Superior temporal gyrus (tissue), 1 donor: ENCODE measurements around the gene C5orf24.
A peak's percentile ranks its signal among the peaks of the same experiment; 100 is the strongest.
"Not testable (repeated sequence)": the region's sequence is repeated elsewhere in the genome, so short reads cannot be mapped to it uniquely, and the experiment has no call there.

Experiments used
- DNase-seq: peaks from one replicate; pipeline ENCODE4 v3.0.0-alpha.2; 2016; ENCODE audit errors: extremely low spot score

Gene C5orf24

DNA sequence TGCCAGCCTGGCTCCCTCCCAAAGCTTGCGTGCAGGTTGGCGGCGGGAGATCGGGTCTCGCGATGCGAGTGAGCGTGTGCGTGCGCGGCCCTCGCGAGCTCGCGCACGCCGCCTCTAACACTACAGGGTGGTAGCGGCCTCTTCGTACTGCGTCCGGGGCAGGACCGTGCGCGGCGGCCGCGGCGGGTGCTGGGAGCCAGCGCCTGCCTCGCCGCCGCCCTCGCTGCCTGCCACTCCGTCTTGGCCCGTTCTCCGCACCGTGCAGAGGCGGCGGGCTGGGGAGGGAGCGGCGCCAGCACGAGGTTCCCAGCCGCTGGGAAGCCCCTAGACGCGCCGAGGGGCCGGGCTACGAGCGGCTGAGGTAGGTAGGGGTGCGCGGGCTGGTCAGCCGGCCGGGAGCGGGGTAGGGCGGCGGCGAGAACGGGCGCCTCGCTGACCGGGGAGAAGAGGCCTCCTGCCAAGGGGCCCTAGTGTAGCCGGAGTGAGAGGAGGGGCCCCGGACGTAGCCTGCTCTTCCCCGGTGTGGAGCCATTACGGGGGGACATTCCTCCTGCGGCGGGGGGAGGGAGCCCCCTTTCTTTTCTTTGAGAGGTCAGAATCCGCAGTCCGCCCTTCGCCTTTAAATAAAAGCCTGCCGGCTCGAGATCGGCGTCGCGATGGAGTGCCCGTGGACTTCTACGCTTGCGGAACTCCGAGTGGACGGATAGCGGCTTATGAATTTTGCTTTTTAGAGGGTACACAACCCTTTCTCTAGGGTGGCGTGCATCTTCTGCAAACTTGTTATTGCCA, at the start of gene C5orf24:
Gene C5orf24, plus strand, starts transcription at position 117 of the 789 bp plus-strand sequence. CDS start 8,933 bp downstream, outside the sequence.
- peak; percentile 97 for DNase-seq

DNA sequence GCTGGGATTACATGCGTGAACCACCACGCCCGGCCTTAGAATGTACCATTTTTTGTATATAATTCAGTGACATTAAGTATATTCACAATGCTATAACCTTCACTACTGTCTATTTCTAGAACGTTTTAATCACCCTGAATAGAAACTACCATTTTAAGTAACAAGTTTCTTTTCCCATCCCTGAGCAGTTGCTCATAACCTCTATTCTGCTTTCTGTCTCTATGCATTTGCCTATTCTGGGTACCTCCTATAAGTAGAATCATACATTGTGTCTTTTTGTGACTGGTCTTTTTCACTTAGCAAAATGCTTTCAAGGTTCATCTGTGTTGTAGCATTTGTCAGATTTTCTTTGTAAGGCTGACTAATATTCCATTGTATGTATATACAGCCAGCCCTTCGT, 47.3 kb upstream of the C5orf24 start:
- no peak for DNase-seq

DNA sequence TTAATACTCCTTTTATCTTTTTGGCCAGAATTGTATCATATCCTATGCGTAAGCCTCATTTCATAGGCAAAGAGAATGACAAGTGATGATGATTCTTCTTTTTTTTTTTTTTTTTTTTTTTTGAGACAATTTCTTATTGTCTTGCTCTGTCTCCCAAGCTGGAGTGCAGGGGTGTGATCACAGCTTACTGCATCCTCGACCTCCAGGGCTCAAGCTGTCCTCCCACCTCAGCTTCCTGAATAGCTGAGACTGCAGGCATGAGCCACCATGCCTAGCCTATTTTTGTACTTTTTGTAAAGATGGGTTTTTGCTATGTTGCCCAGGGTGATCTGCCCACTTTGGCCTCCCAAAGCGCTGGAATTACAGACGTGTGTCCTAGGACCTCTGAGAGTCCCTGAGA, 41.9 kb upstream of the C5orf24 start:
- DNase-seq, result no peak

DNA sequence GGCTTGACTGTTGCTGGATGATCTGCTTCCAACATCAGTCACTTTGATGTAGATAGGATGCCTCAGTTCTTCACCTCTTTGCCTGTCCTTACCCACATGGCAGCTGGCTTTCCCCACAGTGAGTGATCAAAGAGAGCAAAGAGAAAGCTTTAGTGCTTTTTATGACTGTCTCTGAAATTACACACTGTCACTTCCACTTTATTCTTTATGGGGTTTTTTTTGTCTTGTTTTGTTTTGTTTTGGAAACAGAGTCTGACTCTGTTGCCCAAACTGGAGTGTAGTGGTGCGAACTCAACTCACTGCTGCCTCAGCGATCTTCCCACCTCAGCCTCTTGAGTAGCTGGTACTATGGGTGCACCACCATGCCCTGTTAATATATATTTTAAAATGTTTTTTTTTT, 32.4 kb upstream of the C5orf24 start:
- DNase-seq, result no peak

DNA sequence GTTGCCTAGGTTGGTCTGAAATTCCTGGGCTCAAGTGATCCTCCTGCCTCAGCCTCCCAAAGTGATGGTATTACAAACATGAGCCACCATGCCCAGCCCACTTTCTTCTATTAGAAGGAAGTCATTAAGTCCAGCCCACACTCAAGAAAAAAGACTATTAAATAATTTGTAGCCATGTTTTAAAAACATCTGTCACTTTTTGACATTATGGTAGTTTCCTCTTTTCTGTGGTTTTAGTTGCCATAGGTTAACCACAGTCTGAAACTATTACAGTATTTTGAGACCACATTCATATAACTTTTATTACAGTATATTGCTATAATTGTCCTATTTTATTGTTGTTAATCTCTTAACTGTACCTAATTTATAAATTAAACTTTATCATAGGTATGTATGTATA, 31.9 kb upstream of the C5orf24 start:
- DNase-seq, result no peak

DNA sequence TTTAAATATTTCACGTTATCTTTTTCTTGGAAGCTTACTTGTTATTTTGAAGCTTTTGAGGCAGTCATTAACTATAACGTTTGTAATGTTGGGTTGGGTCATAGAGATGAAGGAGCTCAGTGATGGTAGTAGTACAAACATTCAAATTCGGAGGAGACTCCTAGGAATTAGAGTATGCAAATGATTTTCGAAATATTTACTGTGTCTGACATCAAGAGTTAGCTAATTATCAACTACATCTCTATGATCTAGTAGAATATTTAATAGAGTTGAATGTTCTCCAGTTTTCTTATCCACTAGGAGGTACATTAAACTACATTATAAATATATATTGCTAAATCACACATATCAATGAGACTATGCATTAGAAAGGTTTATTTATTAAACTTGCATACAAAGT, 28.8 kb upstream of the C5orf24 start:
- no peak for DNase-seq

DNA sequence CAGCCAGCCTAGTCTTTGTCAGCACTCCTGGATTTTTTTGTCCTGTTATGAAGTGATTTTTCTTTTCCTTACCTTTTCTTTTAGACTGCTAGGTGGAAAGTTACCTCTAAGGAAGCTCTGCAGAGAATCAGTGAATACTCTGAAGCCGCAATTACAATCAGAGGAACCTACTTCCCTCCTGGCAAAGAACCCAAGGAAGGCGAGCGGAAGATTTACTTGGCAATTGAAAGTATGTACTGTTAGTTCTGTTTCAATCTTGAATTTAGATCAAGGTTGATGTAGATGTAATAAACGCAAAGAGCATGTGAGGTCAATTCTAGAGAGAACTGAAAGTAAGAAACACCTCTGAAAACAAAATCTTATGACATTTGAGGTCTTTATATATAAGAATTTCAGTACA, 27.0 kb upstream of the C5orf24 start:
- DNase-seq, result no peak

DNA sequence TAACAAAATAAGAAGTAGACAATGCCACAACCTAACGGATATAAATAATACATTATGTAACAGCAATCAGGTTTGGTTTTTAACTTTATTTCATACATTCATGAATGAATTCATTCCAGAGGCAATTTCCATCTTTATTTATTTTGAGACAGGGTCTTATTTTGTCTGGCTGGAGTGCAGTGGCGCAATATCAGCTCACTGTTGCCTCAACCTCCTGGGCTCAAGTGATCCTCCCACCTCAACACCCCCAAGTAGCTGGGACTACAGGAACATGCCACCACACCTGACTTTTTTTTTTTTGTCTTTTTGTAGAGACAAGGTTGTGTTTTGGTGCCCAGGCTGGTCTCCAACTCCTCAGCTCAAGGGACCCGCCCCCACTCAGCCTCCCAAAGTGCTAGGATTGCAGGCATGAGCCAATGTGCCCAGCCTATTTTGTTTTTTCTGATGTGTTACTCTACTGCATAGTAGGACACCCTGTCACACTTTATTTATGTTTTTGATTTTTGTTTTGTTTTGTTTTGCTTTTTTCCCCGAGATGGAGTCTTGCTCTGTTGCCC, 26.3 kb upstream of the C5orf24 start:
- no peak for DNase-seq

DNA sequence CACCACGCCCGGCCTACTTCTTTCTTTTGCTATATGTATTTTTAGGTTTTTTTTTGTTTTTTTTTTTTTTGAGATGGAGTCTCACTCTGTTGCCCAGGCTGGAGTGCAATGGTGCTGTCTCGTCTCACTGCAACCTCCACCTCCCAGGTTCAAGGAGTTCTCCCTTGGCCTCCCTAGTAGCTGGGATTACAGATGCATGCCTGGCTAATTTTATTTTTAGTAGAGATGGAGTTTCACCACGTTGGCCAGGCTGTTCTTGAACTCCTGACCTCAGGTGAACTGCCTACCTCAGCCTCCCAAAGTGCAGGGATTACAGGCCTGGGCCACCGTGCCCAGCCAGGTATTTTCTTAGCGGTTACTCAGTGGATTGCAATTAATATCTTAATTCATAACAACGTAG, 23.9 kb upstream of the C5orf24 start:
- no peak for DNase-seq

DNA sequence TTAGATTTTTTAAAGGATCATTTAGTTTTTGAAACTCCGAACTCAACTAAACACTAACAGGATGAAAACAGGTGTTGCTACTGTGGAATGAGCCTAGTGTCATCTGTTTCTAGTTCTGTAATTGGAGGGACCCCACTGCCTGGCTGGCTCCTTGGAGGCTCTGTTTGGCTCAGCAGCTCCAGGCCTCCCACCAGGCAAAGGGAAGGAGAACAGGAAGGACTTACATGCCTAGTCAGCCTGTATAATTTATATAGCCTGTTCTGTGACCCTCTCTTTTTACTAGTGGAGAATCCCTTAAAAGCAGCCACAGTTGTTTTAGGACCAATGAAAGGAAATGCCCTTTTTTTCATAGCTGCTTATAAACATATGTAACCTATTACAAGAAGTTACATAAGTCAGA, 21.1 kb upstream of the C5orf24 start:
- DNase-seq, result no peak

DNA sequence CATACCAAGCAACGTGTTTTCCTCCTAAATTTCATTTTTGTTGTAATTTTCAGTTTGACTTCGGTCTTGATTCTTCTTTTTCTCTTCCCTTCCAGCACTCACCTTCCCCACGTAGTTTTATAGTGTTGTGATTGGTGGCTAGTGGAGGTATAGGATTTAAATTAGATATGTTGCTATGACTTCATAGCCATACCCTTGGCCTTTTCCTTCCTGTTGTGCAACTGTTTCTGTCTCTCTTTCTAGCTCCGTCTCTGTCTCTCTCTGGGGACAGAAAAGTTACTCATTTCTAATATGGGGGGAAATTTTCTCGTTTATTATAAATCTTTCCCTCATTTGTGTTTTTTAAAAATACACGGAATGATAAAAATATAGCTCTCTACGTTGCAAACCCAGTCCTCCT, 20.6 kb upstream of the C5orf24 start:
- no peak for DNase-seq

DNA sequence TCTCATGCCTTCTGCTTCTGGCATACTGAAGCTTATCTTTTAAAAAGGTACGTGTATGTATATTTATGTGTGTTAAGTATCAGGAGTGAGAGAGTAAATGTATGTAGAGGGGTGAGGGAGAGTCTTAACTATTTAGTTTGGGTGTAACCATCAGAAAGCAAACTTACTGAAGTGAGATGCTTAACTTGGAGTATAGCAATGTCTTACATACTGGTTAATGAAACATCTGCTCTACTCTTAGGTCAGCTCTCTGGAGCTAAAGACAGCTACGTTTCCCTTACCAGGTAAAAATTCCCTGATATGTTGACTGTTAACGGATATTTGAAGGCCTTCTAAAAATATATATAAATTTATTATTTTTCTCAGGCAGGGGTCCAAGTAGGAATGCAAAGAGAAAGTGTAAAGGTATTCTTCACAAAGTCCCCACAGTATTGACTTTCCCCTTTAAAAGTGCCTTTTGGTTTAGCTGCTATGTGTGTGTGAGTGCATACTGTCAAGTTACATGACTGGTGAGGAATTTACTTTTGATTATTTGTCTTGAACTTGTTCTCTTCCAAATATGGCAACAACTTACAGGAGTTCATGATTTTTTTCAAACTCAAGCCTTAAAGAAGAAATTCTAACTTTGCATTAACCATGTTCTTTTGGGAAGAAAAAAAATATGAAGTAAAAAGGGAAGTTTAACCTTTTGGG, 12.3 kb upstream of the C5orf24 start:
- no peak for DNase-seq

DNA sequence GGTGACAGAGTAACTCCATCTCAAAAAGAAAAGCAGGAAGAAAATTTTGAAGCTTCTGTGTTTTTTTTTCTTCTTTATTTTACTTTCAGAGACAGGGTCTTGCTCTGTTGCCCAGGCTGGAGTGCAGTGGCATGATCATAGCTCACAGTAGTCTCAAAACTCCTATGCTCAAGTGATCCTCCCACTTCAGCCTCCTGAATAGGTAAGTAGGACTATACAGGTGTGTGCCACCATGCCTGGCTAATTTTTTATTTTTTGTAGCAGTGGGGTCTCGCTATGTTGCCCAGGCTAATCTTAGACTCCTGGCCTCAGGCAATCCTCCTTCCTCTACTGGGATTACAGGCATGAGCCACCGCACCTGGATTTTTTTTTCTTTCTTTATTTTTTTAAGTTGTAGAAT, 10.1 kb upstream of the C5orf24 start:
- DNase-seq, result no peak

DNA sequence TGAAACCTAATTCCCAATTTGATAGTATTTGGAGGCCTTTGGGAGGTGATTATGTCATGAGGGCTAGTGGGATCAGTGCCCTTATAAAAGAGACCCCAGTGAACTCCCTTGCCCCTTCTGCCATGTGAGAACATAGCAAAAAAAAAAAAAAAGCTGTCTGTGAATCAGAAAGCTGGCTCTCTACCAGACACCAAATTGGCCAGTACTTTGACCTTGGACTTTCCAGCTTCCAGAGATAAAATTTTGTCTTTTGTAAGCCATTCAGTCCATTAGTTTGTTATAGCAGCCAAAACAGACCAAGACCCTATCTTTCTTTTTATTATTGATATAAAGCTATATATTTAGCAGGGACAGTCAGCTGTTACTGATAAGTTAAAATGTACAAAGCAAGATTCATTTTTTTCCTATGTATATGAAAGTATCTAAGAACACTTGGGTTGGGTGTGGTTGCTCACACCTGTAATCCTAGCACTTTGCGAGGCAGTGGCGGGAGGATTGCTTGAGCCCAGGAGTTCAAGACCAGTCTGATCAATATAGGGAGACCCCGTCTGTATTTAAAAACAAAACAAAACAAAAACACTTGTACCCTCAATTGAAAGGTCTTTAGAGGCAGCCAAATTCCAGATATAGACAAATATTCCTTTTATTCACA, 8.1 kb upstream of the C5orf24 start:
- DNase-seq, result no peak

DNA sequence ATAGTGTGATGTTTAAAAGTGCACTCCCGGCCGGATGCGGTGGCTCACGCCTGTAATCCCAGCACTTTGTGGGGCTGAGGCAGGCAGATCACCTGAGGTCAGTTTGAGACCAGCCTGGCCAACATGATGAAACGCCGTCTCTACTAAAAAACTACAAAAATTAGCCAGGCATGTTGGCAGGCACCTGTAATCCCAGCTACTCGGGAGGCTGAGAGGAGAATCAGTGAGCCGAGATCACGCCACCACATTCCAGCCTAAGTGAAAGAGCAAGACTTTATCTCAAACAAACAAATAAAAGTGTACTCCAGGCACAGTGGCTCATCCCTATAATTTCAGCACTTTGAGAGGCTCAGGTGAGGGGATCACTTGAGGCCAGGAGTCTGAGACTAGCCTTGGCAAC, 7.4 kb upstream of the C5orf24 start:
- DNase-seq, result not testable (repeated sequence)

DNA sequence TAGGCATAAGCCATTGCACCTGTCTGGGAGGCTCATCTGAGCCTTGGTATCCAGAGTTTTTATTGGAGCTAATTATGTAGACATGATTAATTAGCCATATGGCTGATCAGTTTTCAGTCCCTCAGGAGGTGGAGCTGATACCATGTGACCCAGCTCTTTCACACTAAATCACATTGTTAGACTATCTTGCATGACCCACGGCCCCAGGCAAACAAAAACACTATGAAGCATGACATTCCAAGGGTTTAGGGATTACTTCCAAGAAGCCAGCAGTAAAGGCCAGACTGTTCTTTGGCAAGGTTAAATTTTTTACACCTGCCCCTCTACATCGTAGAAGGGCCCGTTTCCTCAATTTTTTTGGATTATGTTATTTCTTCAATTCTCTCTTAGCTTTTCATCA, 5.0 kb upstream of the C5orf24 start:
- no peak for DNase-seq

DNA sequence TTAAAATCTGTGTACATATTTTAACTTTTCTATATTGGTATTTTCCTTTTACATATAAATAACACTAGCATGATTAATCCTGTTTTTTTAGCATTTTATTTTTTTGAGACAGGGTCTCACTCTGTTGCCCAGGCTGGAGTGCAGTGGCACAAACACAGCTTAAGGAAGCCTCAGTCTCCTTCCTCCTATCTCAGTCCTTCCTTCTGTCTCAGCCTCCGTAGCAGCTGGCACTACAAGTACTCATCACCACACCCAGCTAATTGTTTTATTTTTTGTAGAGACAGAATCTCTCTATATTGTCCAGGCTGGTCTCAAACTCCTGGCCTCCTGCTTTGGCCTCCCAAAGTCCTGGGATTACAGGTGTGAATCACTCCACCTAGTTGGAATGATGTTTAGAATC, 1.5 kb upstream of the C5orf24 start:
- no peak for DNase-seq

DNA sequence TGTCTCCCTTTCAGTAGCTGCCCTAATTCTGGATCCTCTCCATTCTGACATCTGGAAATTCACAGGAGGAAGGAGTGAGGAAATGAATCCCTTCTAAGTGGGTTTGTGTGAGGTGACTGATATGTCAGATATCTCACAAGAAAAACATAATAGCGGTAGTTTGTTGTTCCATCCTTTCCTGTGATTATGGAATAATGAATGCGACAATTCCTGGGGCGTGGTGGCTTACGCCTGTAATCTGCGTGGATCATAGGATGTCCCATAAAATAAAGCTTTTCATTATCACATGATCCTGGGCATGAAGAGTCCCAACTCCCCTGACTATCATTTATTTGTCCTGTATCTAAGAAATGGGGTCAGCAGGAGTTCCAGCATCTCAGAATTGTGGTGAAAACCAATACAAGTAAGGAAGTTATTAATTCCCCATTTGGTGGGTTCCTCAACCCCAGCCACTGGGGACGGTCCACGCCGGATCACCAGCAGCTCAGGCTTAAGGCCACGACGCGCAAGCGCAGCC, 375 bp upstream of the C5orf24 start:
- no peak for DNase-seq

DNA sequence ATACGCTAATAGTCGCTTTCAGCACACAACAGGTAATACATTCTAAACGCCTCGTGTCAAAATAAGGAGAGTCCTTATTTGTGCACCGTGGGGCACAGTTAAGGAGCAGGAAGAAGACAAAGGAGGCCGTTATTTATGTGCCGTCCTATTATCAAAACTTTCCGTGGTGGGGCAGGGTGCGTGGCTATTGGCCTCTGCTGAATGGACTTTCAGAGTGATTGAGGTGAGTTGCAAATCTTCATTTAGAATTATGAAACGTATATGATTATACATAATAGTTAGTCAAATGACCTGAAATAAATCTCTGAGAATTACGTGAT, 833 bp downstream of the C5orf24 start:
- peak; percentile 55 for DNase-seq

DNA sequence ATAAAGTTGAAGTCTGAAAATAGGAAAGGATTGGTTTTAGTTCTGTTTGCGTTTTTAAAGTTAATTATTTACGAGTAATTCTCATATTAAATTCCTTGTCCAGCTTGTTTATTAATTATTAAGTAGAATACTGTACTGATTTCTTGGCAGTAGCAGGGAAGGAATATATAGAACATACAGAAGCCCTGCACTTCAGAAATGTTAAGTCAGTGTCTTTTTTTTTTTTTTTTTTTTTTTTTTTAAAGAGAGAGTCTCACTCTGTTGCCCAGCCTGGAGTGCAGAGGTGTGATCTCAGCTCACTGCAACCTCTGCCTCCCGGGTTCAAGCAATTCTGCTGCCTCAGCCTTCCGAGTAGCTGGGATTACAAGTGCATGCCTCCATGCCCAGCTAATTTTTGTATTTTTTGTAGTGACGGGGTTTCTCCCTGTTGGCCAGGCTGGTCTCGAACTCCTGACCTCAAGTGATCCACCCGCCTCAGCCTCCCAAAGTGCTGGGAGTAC, 3.7 kb downstream of the C5orf24 start:
- DNase-seq, result not testable (repeated sequence)

DNA sequence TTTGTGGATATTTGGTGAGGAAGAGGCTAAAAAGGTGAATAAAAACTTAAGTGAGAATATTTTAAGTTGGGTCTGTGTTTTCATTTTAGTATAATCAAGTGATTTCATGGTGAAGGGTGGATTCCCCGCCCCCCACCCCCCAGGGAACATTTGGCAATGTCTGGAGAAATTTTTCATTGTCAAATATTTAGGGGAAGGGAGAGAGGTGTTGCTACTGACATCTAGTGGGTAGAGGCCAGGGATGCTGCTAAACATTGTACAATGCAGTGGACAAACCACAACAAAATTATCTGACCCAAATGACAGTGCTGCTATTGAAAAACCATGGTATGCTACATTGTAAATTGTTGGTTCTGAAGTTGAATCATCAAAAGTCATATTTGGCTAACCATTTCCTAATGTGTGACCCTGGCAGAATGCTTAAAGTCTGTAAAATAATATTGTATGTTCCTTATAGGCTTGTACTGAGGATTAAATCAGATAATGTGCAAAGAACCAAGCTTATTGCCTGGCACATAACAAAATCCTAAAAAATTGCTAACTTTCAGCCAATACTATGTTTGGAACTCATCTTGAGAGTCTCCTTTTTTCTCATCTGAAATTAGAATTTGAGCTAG, 5.6 kb downstream of the C5orf24 start:
- no peak for DNase-seq

DNA sequence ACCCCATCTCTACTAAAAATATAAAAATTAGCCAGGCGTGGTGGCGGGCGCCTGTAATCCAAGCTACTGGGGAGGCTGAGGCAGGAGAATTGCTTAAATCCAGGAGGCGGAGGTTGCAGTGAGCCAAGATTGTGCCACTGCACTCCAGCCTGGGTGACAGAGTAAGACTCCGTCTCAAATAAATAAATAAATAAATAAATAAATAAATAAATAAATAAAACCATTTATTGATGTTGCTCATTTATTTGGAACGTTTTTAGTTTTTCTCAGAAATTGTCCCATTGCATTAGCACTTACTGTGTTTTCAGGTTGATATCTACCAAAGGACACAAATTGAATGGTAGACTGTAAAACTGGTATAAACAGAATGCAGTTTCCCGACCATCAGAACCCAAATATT, 10.7 kb downstream of the C5orf24 start:
- not testable (repeated sequence) for DNase-seq
